Endodermal cell (in vitro differentiated cells): ENCODE data around the gene CENPI. TPM values are rescaled to one million over a fixed set of nuclear protein-coding genes. Genes with fewer than 3 reads are reported as not detected.
"Not testable (repeated sequence)": the region's sequence is repeated elsewhere in the genome, so short reads cannot be mapped to it uniquely, and the experiment has no call there.

Experiments used
- DNase-seq: peaks from one replicate; pipeline ENCODE4 v3.0.0-alpha.2; 2017
- H3K27ac ChIP-seq: 2 replicates; pipeline ENCODE4 v1.5.1; 2013; ENCODE audit warnings: mild to moderate bottlenecking, low read depth, low read length, moderate library complexity
- H3K27me3 ChIP-seq: 2 replicates; pipeline ENCODE4 v1.6.1; 2013; ENCODE audit warnings: mild to moderate bottlenecking, low read length, moderate library complexity; ENCODE audit not compliant: insufficient read depth, control insufficient read depth, poor library complexity, severe bottlenecking
- H3K36me3 ChIP-seq: 2 replicates; pipeline ENCODE4 v1.7.0; 2013; ENCODE audit warnings: mild to moderate bottlenecking, low read length, moderate library complexity; ENCODE audit not compliant: control insufficient read depth, insufficient read depth
- H3K4me1 ChIP-seq: one replicate; pipeline ENCODE4 v1.7.0; 2013; ENCODE audit warnings: low read length; ENCODE audit not compliant: control insufficient read depth, insufficient read depth
- H3K4me3 ChIP-seq: 2 replicates; pipeline ENCODE4 v1.5.1; 2013; ENCODE audit warnings: mild to moderate bottlenecking, low read length, moderate library complexity
- H3K9ac ChIP-seq: 2 replicates; pipeline ENCODE4 v1.6.1; 2013; ENCODE audit warnings: mild to moderate bottlenecking, low read length, moderate library complexity; ENCODE audit not compliant: poor library complexity, severe bottlenecking; ENCODE audit errors: extremely low read depth
- H3K9me3 ChIP-seq: 2 replicates; pipeline ENCODE4 v1.6.1; 2013; ENCODE audit warnings: mild to moderate bottlenecking, low read length, moderate library complexity; ENCODE audit not compliant: control insufficient read depth
- H3K27ac Mint-ChIP-seq: 2 replicates; pipeline ENCODE4 v1.8.0; 2020; ENCODE audit warnings: mixed read lengths
- H3K27me3 Mint-ChIP-seq: 2 replicates; pipeline ENCODE4 v1.8.0; 2021; ENCODE audit warnings: mild to moderate bottlenecking, mixed read lengths; ENCODE audit not compliant: insufficient read depth
- H3K36me3 Mint-ChIP-seq: 2 replicates; pipeline ENCODE4 v1.8.0; 2020; ENCODE audit warnings: low read depth, mixed read lengths
- H3K4me1 Mint-ChIP-seq: 2 replicates; pipeline ENCODE4 v1.8.0; 2020; ENCODE audit warnings: mixed read lengths
- H3K4me3 Mint-ChIP-seq: 2 replicates; pipeline ENCODE4 v1.8.0; 2020; ENCODE audit warnings: mild to moderate bottlenecking, moderate library complexity, mixed read lengths
- H3K9me3 Mint-ChIP-seq: 2 replicates; pipeline ENCODE4 v1.8.0; 2020; ENCODE audit warnings: mild to moderate bottlenecking, mixed read lengths
- WGBS, 2 experiments: methylation state at CpG; one replicate each; pipeline versions ENCODE4 v1.1.5 to v1.1.7; 2013; ENCODE audit warnings: missing lambda C conversion rate in 2 of 2, mixed read lengths in 1 of 2; ENCODE audit not compliant: insufficient coverage in 1 of 2, insufficient read length in 1 of 2; 5-methylcytosine and 5-hydroxymethylcytosine counted together
- total RNA-seq, 2 donors: library from RNA; stranded (reverse); fragmentation: NEBNext Ultra II Directional in 1 of 2; extraction: Animal tissue kit (Norgen Biotek cat#: 25700) in 1 of 2; gene quantifications; 2 replicates in 1 of 2; 3 replicates in 1 of 2; pipeline ENCODE4 v1.2.1, GENCODE V29; 2021
- TF ChIP-seq, protein P1 (sequence below): fragments of 200-600 bp; sonication (generic); conservative IDR thresholded peaks from 2 replicates; pipeline ENCODE4 v1.5.0; 2021; ENCODE audit warnings: antibody characterized with exemption, mild to moderate bottlenecking

The CENPI gene
- total RNA-seq, 2 donors from 2014 or later, result 24.5 to 36.9 TPM

DNA sequence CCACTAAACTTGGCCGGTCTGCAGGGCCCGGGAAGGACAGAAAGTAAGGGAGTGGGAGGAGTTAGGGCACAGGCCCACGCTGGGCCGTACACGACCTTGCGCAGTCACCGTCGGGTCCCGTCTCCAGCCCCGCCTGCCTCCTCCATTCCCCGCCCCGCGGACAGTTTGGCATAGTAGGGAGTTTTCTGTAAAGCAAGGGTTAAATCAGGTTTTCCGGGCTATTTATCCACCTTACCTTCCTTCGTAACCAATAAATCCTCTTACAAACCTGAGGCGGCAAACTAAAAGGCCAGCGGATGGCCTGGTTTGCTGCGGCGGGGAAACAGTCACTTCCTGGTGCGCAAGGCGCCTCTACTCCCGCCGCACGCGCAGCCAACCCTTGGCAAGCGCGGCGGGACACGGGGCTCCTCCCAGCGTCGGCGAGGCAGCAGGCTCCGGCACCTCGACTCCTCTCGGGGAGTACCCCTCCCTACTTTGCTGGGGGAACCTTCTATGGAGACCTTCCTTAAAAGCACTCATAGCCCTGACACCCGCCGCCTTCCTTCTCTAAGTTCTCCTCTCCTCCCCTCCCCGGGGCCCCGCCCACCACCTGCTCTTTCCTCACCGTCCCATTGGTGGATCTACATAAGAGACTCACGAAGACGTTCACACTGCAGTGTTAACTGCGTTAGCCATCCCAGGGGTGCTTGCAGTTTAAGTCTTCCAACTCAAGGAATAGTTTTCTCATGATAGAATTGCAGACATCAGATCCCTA lies 46.3 kb upstream of the CENPI start, which contains the start of gene TRMT2B:
Gene TRMT2B, minus strand, starts transcription at position 563 of the 754 bp plus-strand sequence. CDS start 9,822 bp downstream, outside the sequence.
- TF ChIP-seq, protein P1, sequence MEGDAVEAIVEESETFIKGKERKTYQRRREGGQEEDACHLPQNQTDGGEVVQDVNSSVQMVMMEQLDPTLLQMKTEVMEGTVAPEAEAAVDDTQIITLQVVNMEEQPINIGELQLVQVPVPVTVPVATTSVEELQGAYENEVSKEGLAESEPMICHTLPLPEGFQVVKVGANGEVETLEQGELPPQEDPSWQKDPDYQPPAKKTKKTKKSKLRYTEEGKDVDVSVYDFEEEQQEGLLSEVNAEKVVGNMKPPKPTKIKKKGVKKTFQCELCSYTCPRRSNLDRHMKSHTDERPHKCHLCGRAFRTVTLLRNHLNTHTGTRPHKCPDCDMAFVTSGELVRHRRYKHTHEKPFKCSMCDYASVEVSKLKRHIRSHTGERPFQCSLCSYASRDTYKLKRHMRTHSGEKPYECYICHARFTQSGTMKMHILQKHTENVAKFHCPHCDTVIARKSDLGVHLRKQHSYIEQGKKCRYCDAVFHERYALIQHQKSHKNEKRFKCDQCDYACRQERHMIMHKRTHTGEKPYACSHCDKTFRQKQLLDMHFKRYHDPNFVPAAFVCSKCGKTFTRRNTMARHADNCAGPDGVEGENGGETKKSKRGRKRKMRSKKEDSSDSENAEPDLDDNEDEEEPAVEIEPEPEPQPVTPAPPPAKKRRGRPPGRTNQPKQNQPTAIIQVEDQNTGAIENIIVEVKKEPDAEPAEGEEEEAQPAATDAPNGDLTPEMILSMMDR, result no peak
- Mint-ChIP-seq H3K27ac (peak within 1 kb of the TSS; percentile 96), H3K27me3 (no peaks in the 10 kb centered on the region), H3K4me3 (peak within 1 kb of the TSS; percentile 78), H3K4me1 (no peaks in the 10 kb centered on the region), H3K9me3 (peaks cover 59% of the 10 kb centered on the region), H3K36me3 (peaks cover 9% of the 10 kb centered on the region)
- peak within 1 kb of the TSS; percentile 85 for H3K4me3 ChIP-seq
- no peaks in the 10 kb centered on the region for H3K36me3 ChIP-seq
- H3K4me1 ChIP-seq, result no peaks in the 10 kb centered on the region
- H3K27ac ChIP-seq, result no peak within 1 kb of the TSS
- H3K9me3 ChIP-seq, result no peaks in the 10 kb centered on the region
- WGBS, 2 experiments, result 0% methylated on average over 38 of the region's 43 CpGs; no CpG with 5 or more reads in 1 of the 2 experiments
- H3K27me3 ChIP-seq, result no peaks in the 10 kb centered on the region
- H3K9ac ChIP-seq, result peak within 1 kb of the TSS; percentile 41
- peak; percentile 89 for DNase-seq

DNA sequence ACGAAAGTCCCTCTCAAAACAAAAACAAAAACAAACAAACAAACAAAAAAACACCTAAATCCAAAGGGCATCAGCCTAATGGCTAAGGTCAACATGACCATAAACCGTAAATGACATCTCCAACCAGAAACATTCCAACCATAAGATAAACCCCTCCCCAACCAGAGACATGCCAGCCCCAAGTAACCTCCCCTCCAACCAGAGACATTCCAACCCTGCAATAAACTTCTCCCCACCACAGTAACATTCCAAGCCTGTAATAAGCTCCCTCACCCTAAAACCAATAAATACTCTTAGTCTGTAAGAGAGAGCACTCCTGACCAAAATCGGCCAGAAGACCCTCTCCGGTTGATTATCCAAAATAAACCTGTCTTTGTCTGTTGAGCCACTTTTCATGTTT lies 41.5 kb upstream of the CENPI start:
- H3K9ac ChIP-seq, H3K27ac ChIP-seq, H3K4me3 ChIP-seq, H3K36me3 Mint-ChIP-seq, H3K27me3 Mint-ChIP-seq, H3K4me3 Mint-ChIP-seq, H3K4me1 Mint-ChIP-seq, H3K9me3 ChIP-seq, H3K27me3 ChIP-seq, DNase-seq, H3K27ac Mint-ChIP-seq, H3K4me1 ChIP-seq, H3K36me3 ChIP-seq: not testable (repeated sequence)
- H3K9me3 Mint-ChIP-seq, result peaks cover 61% of the 10 kb centered on the region
- WGBS, 2 experiments, result 60 to 70% methylated on average over 1 to 4 of the region's 4 CpGs

DNA sequence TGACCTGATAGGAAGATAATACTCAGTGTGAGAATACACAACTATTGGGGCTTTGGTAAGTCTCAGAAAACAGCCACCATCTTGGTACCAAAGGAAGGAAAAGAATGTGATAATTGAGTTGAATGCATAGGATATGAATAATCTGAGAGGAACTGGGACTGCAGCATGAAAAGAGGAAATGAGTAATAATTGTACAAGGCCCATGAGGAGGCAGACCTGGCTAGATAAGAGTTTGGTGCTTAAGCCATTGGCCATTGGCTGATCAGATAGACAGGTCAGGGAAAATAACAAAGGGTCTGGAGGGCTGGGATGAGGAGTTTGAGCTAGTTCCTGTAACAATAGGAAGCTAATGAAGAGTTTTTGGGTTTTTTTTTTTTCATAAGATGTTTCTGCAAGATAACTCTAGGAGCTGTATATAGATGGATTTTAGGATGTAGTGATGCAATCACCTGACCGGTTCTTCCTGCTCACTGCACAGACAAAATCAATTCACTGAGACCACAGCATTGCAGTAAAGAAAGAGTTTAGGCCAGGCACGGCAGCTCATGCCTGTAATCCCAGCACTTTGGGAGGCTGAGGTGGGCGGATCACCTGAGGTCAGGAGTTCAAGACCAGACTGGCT lies 40.8 kb upstream of the CENPI start:
- Histone ChIP-seq H3K4me1 (no peaks in the 10 kb centered on the region), H3K9me3 (no peaks in the 10 kb centered on the region), H3K4me3 (no peak overlapping the region), H3K27me3 (no peaks in the 10 kb centered on the region), H3K36me3 (no peaks in the 10 kb centered on the region), H3K9ac (no peak overlapping the region), H3K27ac (no peak overlapping the region)
- H3K4me1 Mint-ChIP-seq, result no peaks in the 10 kb centered on the region
- no peaks in the 10 kb centered on the region for H3K27me3 Mint-ChIP-seq
- 100% methylated on average over 1 of the region's 3 CpGs; no CpG with 5 or more reads in 1 of the 2 experiments for WGBS, 2 experiments
- H3K4me3 Mint-ChIP-seq, result no peak overlapping the region
- H3K36me3 Mint-ChIP-seq, result no peaks in the 10 kb centered on the region
- no peak for DNase-seq
- H3K9me3 Mint-ChIP-seq, result peaks cover 58% of the 10 kb centered on the region
- TF ChIP-seq, protein P1, result no peak
- no peak overlapping the region for H3K27ac Mint-ChIP-seq
